Activated CD4-positive, alpha-beta memory T cell treated with anti-CD3 and anti-CD28 coated beads for 36 hours (primary cell): ENCODE measurements around the gene LTF. TPM values are rescaled to one million over a fixed set of nuclear protein-coding genes. Genes with fewer than 3 reads are reported as not detected.

Source experiments
- CTCF ChIA-PET: fragments of 350-600 bp; sonication (Branson Sonifier 250); formaldehyde crosslinking; loops from one replicate; lab custom pipeline; 2021; ENCODE audit warnings: antibody characterized with exemption, inconsistent platforms; lab: Charles Lee
- POLR2A ChIA-PET: fragments of 350-600 bp; sonication (Branson Sonifier 250); formaldehyde crosslinking; loops from one replicate; lab custom pipeline; 2021; ENCODE audit warnings: antibody characterized with exemption; lab: Charles Lee
- DNase-seq: peaks from one replicate; pipeline ENCODE4 v3.0.0-alpha.2; 2020
- H3K27ac Mint-ChIP-seq: one replicate; pipeline ENCODE4 v1.8.0; 2021; ENCODE audit warnings: mixed read lengths
- H3K27me3 Mint-ChIP-seq: one replicate; pipeline ENCODE4 v1.8.0; 2021; ENCODE audit warnings: mixed read lengths
- H3K36me3 Mint-ChIP-seq: one replicate; pipeline ENCODE4 v1.8.0; 2021; ENCODE audit warnings: mixed read lengths
- H3K4me1 Mint-ChIP-seq: one replicate; pipeline ENCODE4 v1.8.0; 2021; ENCODE audit warnings: low read depth, mixed read lengths
- H3K4me3 Mint-ChIP-seq: one replicate; pipeline ENCODE4 v1.8.0; 2021; ENCODE audit warnings: mild to moderate bottlenecking, mixed read lengths
- H3K9me3 Mint-ChIP-seq: one replicate; pipeline ENCODE4 v1.8.0; 2021; ENCODE audit warnings: mixed read lengths
- intact Hi-C: fragments of 100-400 bp; cut with micrococcal nuclease; formaldehyde crosslinking; loops from one replicate; pipeline ENCODE4 v1.15.1; 2023
- total RNA-seq, 2 experiments: library from RNA; stranded (reverse); gene quantifications; one replicate each; pipeline ENCODE4 v1.2.3, GENCODE V29; 2021

The LTF gene
- total RNA-seq, result not detected

DNA sequence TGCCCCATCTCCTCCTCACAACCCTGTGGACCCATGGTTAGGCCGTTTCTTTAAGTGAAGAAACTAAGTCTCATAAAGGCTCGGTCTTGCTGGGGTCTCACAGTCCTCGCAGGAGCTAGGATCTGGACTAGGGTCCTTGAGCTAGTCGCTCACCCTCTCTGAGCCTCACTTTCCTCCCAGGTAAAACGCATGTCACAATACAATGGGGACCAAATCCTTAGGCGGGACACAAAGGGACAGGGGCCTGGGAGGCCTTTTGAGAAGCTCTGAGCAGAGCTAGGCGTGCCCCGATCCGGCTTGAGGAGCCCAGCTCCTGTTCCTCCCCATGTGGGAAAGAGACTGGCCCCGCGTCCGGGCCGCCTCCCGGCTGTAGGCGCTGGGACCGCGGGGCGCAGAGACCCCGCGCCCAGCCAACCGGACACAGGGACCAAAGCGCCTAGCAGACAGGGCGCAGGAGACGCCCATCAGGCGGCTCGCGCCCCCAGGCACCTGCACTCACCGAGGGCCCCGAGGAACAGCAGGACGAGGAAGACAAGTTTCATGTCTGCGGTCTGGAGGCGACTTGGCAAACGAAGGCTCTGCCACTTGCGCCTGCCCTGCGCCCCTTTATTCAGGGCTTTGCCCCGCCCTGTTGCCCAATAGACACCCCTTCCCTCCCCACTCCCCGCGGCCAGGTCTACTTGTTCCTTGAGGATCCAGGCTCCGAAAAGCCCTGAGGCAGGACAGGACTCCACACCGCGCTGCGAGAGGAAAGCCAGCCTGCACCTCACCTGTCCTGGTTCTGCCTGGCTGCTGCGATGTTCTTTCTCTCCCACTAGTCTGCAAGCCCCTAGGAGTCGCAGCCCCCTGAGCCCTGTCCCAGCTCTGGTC is at the start of gene LTF:
LTF (minus strand) TSS at position 580 of the 870 bp plus-strand sequence; CDS start at position 542, 38 bp downstream.
- no peaks in the 10 kb centered on the region for H3K4me1 Mint-ChIP-seq
- intact Hi-C loops, result no loop called here
- no peak within 1 kb of the TSS for H3K4me3 Mint-ChIP-seq
- no peak within 1 kb of the TSS for H3K27ac Mint-ChIP-seq
- no peak for DNase-seq
- no peaks in the 10 kb centered on the region for H3K36me3 Mint-ChIP-seq
- POLR2A ChIA-PET, result no interaction called here
- peaks cover 42% of the 10 kb centered on the region for H3K27me3 Mint-ChIP-seq
- H3K9me3 Mint-ChIP-seq, result no peaks in the 10 kb centered on the region
- CTCF ChIA-PET, result interaction anchor here (0.6 to 0.9 kb wide), 2 partner anchors 23 to 86 kb away, joined by 4 read pairs; no protein-coding TSS in a partner anchor

DNA sequence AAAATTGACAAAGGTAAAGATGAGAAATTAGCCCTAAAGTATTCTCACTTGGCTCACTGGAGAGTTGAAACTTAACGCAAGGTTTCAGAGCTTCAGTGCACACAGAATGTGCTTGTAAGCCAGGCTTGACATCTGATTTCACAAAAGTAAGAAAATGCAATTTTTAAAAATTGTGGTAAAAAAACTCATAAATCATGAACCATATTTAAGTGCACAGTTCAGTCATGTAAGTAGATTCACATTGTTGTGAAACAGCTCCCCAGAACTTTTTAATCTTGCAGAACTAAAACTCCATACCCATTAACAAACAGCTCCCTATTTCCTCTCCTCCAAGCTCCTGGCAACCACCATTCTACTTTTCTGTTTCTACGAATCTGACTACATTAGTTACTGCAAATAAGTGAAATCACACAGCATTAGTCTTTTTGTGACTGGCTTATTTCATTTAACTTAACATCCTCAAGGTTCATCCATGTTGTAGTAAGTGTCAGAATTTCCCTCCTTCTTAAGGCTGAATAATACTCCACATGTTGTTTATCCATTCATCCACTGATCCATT is 47.6 kb upstream of the LTF start:
- Mint-ChIP-seq H3K4me3 (no peak overlapping the region), H3K27ac (no peak overlapping the region), H3K9me3 (no peaks in the 10 kb centered on the region), H3K27me3 (peaks cover 5% of the 10 kb centered on the region), H3K4me1 (no peaks in the 10 kb centered on the region), H3K36me3 (no peaks in the 10 kb centered on the region)
- ChIA-PET POLR2A (no interaction called here), CTCF (no interaction called here)
- DNase-seq, result no peak
- intact Hi-C loops, result no loop called here

DNA sequence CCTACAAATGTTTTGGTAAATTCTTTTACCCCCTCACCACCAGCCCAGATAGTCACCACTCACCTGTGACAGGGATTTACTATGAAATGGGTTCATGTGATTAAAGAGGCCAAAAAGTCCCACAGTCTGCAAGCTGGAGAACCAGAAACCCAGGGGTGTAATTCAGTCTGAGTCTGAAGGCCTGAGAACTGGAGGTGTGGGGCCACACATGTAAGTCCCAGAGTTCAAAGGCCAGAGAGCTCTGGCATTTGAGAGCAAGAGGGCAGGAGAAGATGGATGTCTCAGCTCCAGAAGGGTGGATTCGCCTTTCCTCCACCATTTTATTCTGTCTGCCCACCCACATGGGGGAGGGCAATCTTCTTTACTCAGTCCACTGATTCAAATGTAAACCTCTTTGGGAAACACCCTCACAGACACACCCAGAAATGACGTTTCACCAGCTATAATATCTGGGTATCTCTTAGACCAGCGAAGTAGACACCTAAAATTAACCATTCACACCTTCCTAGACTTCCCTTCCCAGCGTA is 45.0 kb upstream of the LTF start:
- DNase-seq, result no peak
- no peak overlapping the region for H3K4me3 Mint-ChIP-seq
- H3K4me1 Mint-ChIP-seq, result peaks cover 7% of the 10 kb centered on the region
- H3K27ac Mint-ChIP-seq, result no peak overlapping the region
- no peaks in the 10 kb centered on the region for H3K36me3 Mint-ChIP-seq
- intact Hi-C loops, result no loop called here
- H3K27me3 Mint-ChIP-seq, result peaks cover 5% of the 10 kb centered on the region
- ChIA-PET CTCF (interaction anchor here (0.6 to 1.8 kb wide), 3 partner anchors 13 to 49 kb away, joined by 3 to 10 read pairs (median 3); partner anchors contain the start of gene RTP3), POLR2A (no interaction called here)
- no peaks in the 10 kb centered on the region for H3K9me3 Mint-ChIP-seq

DNA sequence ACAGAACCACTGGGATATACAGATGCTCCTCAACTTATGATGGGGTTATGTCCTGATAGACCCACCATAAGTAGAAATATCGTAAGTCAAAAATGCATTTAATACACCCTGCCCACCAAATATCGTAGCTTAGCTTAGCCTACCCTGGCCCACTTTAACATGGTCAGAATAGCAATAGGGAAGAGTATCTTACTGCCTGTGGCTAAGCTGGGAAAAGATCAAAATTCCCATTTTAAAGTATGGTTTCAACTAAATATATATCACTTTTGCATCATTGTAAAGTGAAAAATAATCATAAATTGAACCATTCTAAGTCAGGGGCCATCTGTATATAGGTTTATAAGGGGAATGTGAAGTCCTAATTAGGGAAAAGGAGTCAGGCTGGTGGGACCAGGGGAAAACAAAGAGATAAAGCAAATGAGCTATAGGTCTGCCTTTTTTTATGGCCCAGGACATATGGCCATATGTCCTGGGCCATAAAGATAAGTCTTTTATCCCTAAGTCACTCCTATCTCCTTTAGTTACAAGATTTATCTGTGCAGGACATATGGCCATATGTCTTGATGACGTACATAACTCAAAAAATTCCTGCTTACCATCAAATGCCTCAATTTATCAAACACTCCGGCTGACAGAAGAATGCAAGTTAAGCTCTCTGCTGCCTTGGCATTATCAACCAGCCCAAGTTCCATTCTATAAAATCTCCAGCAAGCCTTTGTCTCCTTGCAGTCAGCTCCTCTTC is 44.3 kb upstream of the LTF start:
- ChIA-PET POLR2A (no interaction called here), CTCF (interaction anchor here (0.6 to 1.8 kb wide), 3 partner anchors 12 to 49 kb away, joined by 3 to 10 read pairs (median 3); partner anchors contain the start of gene RTP3)
- no peak for DNase-seq
- Mint-ChIP-seq H3K36me3 (no peaks in the 10 kb centered on the region), H3K9me3 (no peaks in the 10 kb centered on the region), H3K27me3 (peaks cover 5% of the 10 kb centered on the region), H3K4me3 (no peak overlapping the region), H3K27ac (no peak overlapping the region), H3K4me1 (peaks cover 9% of the 10 kb centered on the region)
- intact Hi-C loops, result no loop called here

DNA sequence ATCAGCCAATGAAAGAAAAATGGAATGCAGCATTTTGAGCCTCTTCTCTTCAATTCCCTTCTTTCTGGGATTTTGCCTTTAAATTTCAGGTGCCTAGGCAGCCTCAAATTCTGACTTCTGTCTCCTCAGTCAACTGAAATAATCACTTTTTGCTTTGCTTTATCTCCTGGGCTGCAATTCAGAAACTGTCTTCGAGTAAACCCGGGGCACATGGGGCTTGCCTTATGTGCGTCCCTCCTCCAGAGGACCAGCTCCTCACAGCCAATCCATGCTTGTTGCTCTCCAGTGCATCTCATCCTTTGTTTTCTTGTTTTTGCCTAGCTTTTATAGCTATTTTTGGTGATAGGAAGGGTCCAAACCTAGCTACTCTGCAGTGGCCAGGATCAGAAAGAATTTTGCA is 41.8 kb upstream of the LTF start:
- POLR2A ChIA-PET, result no interaction called here
- no peaks in the 10 kb centered on the region for H3K27me3 Mint-ChIP-seq
- no peak for DNase-seq
- no peak overlapping the region for H3K27ac Mint-ChIP-seq
- peaks cover 12% of the 10 kb centered on the region for H3K4me1 Mint-ChIP-seq
- CTCF ChIA-PET, result no interaction called here
- H3K9me3 Mint-ChIP-seq, result peaks cover 3% of the 10 kb centered on the region
- no peaks in the 10 kb centered on the region for H3K36me3 Mint-ChIP-seq
- H3K4me3 Mint-ChIP-seq, result no peak overlapping the region
- intact Hi-C loops, result no loop called here

DNA sequence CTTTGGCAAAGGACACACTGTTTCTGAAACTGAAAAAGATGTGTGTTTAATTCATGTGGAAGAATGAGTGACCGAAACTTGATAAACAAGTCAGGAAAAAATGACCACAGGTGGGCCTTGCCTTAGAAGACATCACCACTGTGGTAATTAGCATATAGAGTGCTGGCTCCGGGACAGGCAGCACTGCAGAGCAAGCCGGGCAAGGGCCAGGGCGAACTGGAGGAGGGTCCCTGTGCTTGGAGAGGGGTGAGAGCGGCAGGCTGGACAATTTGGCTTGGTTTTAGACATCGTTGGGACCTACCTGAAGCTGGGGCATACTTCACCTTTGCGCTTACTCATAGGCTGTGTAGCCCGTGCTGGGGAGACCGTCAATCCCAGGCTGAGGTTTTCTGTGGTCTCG is 41.2 kb upstream of the LTF start:
- POLR2A ChIA-PET, result no interaction called here
- Mint-ChIP-seq H3K9me3 (peaks cover 3% of the 10 kb centered on the region), H3K36me3 (no peaks in the 10 kb centered on the region), H3K4me1 (peaks cover 12% of the 10 kb centered on the region), H3K27me3 (no peaks in the 10 kb centered on the region), H3K4me3 (no peak overlapping the region), H3K27ac (no peak overlapping the region)
- DNase-seq, result no peak
- CTCF ChIA-PET, result interaction anchor here (1.3 kb wide), 1 partner anchor 33 kb away, joined by 3 read pairs; no protein-coding TSS in a partner anchor
- intact Hi-C loops, result no loop called here

DNA sequence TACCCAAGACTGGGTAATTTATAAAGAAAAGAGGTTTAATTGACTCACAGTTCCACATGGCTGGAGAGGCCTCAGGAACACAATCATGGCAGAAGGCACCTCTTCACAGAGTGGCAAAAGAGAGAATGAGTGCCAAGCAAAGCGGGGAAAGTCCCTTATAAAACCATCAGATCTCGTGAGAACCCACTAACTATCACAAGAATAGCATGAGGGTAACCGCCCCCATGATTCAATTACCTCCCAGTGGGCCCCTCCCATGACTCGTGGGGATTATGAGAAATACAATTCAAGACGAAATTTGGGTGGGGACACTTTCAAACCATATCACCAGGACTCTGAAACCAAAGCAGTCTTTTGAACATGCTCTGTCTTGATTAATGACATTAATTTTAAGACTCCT is 40.1 kb upstream of the LTF start:
- intact Hi-C loops, result no loop called here
- Mint-ChIP-seq H3K27ac (no peak overlapping the region), H3K9me3 (peaks cover 3% of the 10 kb centered on the region), H3K4me1 (peaks cover 14% of the 10 kb centered on the region), H3K27me3 (no peaks in the 10 kb centered on the region), H3K36me3 (no peaks in the 10 kb centered on the region), H3K4me3 (no peak overlapping the region)
- peak; percentile 41 for DNase-seq
- ChIA-PET CTCF (interaction anchor here (1.3 kb wide), 1 partner anchor 34 kb away, joined by 3 read pairs; no protein-coding TSS in a partner anchor), POLR2A (no interaction called here)

DNA sequence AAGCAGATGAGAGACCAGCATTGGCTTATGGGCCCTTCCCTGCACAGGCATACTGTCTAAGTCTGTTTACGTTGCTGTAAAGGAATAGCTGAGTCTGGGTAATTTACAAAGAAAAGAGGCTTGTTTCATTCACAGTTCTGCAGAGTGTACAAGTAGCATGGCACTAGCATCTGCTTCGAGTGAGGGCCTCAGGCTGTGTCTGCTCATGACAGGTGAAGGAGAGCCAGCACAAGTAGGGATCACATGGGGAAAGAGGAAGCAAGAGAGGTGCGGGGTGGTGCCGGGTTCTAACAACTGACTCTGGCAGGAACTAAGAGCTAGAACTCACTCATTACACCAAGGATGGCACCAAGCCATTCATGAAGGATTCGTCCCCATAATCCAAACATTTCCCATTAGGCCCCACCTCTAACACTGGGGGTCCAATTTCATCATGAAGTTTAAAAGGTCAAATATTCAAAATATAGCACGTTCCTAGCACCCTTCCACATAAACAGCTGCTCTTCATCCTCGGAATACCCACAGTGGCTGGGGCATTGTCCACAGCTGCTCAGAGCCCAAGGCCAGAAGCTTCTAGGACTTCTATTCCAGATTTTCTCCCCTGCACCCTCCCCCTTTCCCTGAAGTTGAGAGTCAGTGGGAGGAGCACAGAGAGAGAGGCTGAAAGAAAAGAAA is 38.6 kb upstream of the LTF start:
- Mint-ChIP-seq H3K9me3 (peaks cover 3% of the 10 kb centered on the region), H3K27ac (no peak overlapping the region), H3K4me1 (peaks cover 14% of the 10 kb centered on the region), H3K27me3 (no peaks in the 10 kb centered on the region), H3K36me3 (no peaks in the 10 kb centered on the region), H3K4me3 (no peak overlapping the region)
- DNase-seq, result no peak
- ChIA-PET POLR2A (no interaction called here), CTCF (interaction anchor here (1.2 to 3.0 kb wide), 3 partner anchors 14 to 126 kb away, joined by 3 to 18 read pairs (median 5); no protein-coding TSS in a partner anchor)
- intact Hi-C loops, result no loop called here

DNA sequence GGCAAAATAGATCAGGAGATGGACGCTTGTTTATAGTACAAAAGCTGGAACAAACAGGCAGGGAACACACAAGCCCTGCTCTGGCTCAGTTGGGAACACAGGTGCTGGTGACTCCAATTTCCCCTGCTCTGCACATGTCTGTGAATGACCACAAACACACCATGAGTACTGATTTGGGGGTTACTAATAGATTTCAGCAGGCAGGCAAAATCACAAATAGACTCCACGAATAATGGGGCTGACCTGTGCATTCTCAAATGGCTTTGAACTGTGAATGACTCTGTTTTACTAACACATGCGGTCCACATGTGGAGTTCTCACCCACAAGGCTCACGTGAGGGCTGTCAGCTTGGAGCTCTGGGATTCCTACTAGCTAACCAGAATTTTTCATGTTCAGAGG is 37.0 kb upstream of the LTF start:
- intact Hi-C loops, result no loop called here
- Mint-ChIP-seq H3K4me3 (no peak overlapping the region), H3K9me3 (peaks cover 3% of the 10 kb centered on the region), H3K27me3 (no peaks in the 10 kb centered on the region), H3K36me3 (no peaks in the 10 kb centered on the region), H3K4me1 (peaks cover 14% of the 10 kb centered on the region), H3K27ac (no peak overlapping the region)
- no peak for DNase-seq
- ChIA-PET POLR2A (no interaction called here), CTCF (interaction anchor here (1.2 to 3.0 kb wide), 4 partner anchors 9 to 128 kb away, joined by 3 to 18 read pairs (median 4); no protein-coding TSS in a partner anchor)

DNA sequence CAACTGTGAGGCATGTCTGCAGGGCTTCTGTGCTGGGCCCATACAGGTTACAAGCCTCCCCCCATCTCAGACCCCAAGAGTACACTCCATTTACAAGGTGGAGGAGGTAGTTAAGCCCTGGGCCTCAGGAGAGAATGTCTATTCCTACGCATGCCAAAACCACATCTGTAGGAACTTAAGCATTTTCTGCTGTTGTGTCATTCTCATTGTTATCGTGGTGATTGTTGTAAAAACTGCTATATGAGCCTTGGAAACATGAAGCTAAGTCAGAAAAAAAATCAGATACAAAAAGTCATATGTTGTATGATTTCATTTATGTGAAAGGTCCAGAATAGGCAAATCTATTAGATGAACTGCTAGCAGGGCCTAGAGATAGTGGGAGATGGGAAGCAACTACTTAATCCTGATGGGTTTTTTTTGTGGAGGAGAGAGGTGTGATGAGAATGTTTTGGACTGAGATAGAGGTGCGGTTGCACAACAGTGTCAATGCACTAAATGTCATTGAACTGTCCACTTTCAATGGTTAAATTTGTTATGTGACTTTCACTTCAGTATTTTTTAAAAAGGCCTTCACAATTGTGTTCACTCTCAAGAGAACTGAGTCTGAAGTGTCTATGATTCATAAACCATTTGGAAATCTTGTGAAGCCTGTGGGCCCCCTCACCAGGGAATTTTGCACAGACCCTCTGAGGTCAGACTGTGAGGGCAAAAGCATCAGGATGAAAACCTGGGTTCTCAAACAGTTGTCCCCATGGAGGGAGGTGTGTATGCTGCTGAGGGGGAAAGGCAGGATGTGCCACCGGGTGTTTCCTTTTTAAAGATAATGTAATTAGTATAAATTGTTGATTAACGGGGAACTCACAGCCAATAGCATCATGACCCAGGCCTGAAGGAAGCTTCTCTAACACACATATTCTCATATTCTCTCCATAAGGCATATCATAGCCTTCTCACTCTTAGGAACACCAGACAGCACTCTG is 36.2 kb upstream of the LTF start:
- POLR2A ChIA-PET, result no interaction called here
- Mint-ChIP-seq H3K9me3 (peaks cover 3% of the 10 kb centered on the region), H3K27me3 (no peaks in the 10 kb centered on the region), H3K27ac (no peak overlapping the region), H3K4me3 (no peak overlapping the region), H3K36me3 (no peaks in the 10 kb centered on the region), H3K4me1 (peaks cover 14% of the 10 kb centered on the region)
- CTCF ChIA-PET, result interaction anchor here (1.3 to 5.0 kb wide), 4 partner anchors 8 to 129 kb away, joined by 3 to 40 read pairs (median 11); no protein-coding TSS in a partner anchor
- DNase-seq, result no peak
- intact Hi-C loops, result no loop called here
